ENCODE data around the gene ARID1B. TPM values are rescaled to one million over a fixed set of nuclear protein-coding genes. Genes with fewer than 3 reads are reported as not detected.
A peak's percentile ranks its signal among the peaks of the same experiment; 100 is the strongest.

ARID1B gene
- total RNA-seq, 1 experiment from 2014 or later: 35.6 TPM

DNA sequence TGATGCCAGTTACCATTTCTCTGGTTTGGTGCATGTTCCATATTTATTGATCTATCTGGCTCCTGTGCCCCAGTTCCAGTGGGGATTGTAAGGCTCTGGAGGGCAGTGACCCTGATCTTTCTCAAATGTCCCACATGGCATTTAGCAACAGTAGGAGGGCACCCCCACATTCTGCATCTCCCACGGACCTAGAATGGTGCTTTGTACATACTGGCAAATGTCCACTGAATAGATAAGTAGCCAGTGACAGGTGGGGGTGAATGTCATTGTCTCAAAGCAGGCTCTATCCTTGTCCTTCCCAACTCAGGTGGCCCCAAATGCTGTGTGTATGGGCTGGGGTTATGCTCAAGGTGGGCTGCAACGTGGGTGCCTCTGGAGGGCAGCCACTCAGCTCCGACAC is 462.0 kb downstream of the ARID1B start (continued):
- TF ChIP-seq SRF (IDR thresholded peaks at IDR 0.05; ENCODE audit: low read depth) (no peak), ATF3 (IDR thresholded peaks at IDR 0.05) (no peak)

GRCh38 chr6:157239671-157240058 is 462.5 kb downstream of the ARID1B start:
- peak overlapping the region; percentile 77; the same call in 1 of the 2 replicates for H3K4me2 ChIP-seq (ENCODE audit: low read length)
- intact Hi-C loops (cut with micrococcal nuclease): no loop called here
- H3K9ac ChIP-seq (ENCODE audit: low read length): no peak overlapping the region
- no peaks in the 10 kb centered on the region for H4K20me1 ChIP-seq (ENCODE audit: insufficient read depth)
- no peaks in the 10 kb centered on the region for H3K27me3 ChIP-seq (ENCODE audit: insufficient read depth, low read length)
- ChIA-PET RAD21 (ENCODE audit: low non-redundant PET in 1 of 2, low total read pairs in 2 of 2, uncharacterized antibody in 2 of 2, unreplicated experiment in 2 of 2) (no interaction called here), CTCF (no interaction called here), POLR2A (no interaction called here)
- no peaks in the 10 kb centered on the region for H3K9me3 ChIP-seq (ENCODE audit: control insufficient read depth in 1 of 2, insufficient read depth in 1 of 2, low read depth in 1 of 2, low read length in 2 of 2)
- DNase-seq (ENCODE audit: low read depth, low spot score) (no peak), ATAC-seq (no peak)
- no peak overlapping the region for H3K4me3 ChIP-seq (replicated peaks in 1 of 2; ENCODE audit: low read depth in 1 of 2, low read length in 2 of 2)
- no peaks in the 10 kb centered on the region for H3K36me3 ChIP-seq (ENCODE audit: control insufficient read depth in 1 of 2, insufficient read depth in 2 of 2, low read length in 2 of 2)
- H3K79me2 ChIP-seq (ENCODE audit: insufficient read depth, low read length): no peaks in the 10 kb centered on the region
- H3K4me1 ChIP-seq (ENCODE audit: control insufficient read depth in 1 of 2, insufficient read depth in 2 of 2, low read length in 2 of 2): peaks cover 0 to 12% of the 10 kb centered on the region in 2 experiments; a peak in 2 of 4 replicates
- H3K9me2 ChIP-seq (ENCODE audit: insufficient read depth): no peaks in the 10 kb centered on the region
- no peak overlapping the region for H3K27ac ChIP-seq (ENCODE audit: low read depth, low read length)
- BruUV-seq (replicated peaks): no TSS peak
- TF ChIP-seq ELF1 (IDR thresholded peaks at IDR 0.05; ENCODE audit: borderline replicate concordance, low read depth) (no peak), YY1 (IDR thresholded peaks at IDR 0.05; ENCODE audit: extremely low read depth, insufficient replicate concordance, low read depth, low read length) (no peak), JUND (IDR thresholded peaks at IDR 0.05) (no peak), CTCF (IDR thresholded peaks at IDR 0.05 in 2 of 3, conservative IDR thresholded peaks at IDR 0.05 in 1 of 3; ENCODE audit: borderline replicate concordance in 1 of 3, insufficient read depth in 1 of 3, low read depth in 2 of 3, low read length in 2 of 3) (no peak), EGR1 (IDR thresholded peaks at IDR 0.05; ENCODE audit: low read depth) (no peak)
- peak overlapping the region; percentile 82 for H2AFZ ChIP-seq (ENCODE audit: low read depth, low read length, poor library complexity, severe bottlenecking)
